GM13976 (cell line): Measurements from ENCODE around the gene KLF16.

ENCODE experiments used
- DNase-seq: peaks from one replicate; pipeline ENCODE4 v3.0.0; 2012; ENCODE audit warnings: low spot score
- in situ Hi-C: fragments of 300-500 bp; cut with MboI; formaldehyde crosslinking; loops from one replicate; pipeline ENCODE4 v1.12.0; 2022; ENCODE audit warnings: low sequenced_read_pairs, mixed read lengths, inconsistent platforms; ENCODE audit not compliant: unreplicated experiment
- TF ChIP-seq, protein P1 (sequence below): IDR thresholded peaks from 2 replicates; pipeline ENCODE4 v1.5.1; 2012; ENCODE audit warnings: borderline replicate concordance, mild to moderate bottlenecking; ENCODE audit not compliant: insufficient read depth; ENCODE audit errors: extremely low read depth, missing control alignments, control extremely low read depth

KLF16 gene

DNA sequence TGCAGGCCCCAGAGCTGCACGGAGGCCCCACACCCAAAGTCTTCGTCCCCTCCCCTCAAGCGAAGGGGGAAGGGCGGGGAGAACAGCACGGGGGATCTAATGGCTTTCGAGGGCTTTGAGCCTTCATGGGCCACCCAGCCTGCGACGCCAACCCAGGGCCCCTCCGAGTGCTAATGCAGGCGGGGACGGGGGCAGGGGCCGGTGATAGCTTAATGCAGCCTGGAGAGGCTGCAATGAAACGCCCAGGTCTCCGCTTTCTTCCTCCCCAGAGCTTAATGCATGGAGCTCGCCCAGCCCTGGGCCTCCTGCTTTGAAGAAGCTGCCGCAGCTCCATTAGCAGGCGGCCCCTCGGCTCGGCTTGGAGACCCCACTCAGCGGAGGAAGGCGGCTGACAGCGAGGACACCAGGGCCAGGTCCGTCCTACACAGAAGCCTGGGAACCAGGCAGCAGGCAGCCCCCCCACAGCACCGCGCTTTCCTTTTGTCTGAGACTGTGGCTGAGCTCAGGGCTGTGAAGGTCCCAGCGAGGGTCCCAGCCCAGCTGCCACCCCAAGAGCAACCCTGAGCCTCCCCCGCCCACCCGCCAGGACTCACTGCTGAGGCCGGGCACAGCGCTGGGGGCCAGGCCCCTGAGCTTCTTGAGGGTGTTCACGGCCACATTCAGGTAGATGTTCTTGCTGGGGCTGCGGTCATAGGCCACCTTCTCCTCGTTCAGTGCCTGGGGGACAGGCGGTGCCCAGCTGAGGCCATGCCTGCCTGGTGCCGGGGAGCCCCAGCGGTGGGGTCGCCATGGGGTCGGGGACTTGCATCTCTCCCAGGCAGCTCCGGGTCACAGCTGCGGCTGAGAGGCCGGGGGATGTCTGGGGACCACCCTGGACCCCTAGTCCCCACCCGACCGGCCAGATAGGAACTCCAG, 43.8 kb downstream of the KLF16 start:
- TF ChIP-seq, protein P1, sequence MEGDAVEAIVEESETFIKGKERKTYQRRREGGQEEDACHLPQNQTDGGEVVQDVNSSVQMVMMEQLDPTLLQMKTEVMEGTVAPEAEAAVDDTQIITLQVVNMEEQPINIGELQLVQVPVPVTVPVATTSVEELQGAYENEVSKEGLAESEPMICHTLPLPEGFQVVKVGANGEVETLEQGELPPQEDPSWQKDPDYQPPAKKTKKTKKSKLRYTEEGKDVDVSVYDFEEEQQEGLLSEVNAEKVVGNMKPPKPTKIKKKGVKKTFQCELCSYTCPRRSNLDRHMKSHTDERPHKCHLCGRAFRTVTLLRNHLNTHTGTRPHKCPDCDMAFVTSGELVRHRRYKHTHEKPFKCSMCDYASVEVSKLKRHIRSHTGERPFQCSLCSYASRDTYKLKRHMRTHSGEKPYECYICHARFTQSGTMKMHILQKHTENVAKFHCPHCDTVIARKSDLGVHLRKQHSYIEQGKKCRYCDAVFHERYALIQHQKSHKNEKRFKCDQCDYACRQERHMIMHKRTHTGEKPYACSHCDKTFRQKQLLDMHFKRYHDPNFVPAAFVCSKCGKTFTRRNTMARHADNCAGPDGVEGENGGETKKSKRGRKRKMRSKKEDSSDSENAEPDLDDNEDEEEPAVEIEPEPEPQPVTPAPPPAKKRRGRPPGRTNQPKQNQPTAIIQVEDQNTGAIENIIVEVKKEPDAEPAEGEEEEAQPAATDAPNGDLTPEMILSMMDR: no peak
- DNase-seq: no peak
- in situ Hi-C loops: no loop called here

DNA sequence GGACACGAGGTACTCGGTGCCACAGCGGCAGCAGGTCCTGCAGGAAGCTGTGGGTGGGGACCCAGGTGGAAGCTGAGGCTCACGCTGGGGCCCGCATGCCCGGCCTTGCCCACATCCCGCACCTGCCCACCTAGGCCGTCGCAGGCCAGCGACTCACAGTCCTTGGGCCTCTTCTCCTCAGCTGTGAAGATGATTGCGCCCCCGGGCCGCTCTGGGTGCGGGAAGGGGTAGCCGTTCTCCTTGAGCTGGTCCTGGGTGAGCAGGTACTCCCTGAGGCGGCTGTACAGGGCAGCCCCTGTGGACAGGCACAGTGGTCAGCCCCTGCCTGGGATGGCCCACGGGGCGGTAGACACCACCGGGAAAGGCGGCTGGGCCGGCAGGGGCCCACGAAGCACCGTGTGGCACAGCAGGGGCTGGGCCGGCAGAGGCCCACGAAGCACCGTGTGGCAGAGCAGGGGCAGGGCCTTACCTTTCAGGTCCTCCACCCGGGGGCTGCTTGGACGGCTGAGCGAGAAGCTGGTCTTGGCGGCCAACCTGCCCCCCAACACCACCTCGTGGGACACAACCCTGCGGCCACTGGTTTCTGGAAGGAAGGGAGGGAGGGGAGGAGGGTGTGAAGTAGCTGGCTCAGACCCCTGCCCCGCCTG, 44.7 kb downstream of the KLF16 start:
- TF ChIP-seq, protein P1: no peak
- no peak for DNase-seq
- in situ Hi-C loops: no loop called here

DNA sequence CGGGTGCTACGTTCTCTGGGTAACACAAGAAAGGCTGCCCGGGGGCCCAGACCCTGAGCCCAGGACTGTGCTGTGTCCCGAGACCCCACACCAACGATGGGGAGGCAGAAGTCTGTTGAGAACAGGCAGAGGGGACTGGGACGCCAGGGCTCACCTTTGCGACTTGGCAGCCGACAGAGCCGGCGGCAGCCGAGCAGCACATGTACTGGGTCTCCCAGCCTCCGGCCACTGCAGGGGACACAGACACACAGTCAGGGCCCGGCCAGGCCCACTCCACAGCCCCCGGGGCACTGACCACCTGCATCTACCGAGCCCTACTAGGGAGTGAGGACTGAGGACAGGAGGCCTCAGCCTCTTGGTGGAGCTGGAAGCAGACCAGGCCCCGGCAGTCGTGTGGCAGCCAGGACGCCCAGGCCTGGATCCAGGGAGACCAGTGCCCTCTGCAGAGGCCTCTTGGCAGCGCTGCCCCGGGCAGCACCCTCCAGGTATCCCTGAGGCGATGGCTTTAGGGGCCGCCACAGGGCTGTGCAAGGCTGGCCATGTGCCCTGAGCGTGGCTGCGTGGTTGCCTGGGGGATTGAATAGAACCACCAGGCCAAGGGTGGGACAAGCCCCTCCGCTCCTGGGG, 45.7 kb downstream of the KLF16 start:
- in situ Hi-C loops: no loop called here
- TF ChIP-seq, protein P1: no peak
- no peak for DNase-seq

DNA sequence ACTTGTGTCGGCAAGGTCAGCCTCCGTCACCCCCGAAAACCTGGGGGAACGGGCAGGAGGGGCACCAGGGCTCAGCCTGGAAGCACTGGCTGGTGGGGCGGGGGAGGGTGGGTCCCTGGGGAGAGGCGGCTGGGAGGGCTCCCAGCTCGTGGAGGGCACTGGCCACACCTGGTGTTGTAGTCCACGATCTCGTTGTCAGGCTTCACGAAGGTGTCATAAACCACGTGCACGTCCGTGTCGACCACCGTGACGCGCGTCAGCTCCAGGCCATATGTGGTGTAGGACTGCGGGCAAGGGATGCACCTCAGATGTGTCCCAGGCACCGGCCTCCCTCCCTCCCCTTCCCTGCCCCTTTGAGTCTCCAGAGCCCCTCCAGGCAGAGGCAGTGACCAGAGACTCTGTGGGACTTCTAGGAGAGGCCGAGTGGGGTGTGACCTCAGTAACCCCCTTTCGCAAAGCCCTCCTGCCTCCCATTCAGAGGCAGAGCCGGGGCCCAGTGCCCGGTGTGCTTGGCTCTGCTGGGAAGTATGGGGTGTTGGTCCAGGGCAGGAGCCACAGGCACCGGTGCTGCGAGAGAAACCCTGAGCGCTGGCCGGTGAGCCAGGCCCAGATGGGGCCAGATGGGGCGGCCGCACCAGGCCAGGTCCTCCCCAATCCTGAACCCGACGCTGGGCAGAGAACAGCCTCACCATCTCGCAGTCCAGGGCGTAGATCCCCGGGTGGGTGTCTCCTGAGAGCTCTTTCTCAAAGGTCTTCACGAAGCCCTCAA, 46.7 kb downstream of the KLF16 start:
- TF ChIP-seq, protein P1: no peak
- in situ Hi-C loops: no loop called here
- no peak for DNase-seq

DNA sequence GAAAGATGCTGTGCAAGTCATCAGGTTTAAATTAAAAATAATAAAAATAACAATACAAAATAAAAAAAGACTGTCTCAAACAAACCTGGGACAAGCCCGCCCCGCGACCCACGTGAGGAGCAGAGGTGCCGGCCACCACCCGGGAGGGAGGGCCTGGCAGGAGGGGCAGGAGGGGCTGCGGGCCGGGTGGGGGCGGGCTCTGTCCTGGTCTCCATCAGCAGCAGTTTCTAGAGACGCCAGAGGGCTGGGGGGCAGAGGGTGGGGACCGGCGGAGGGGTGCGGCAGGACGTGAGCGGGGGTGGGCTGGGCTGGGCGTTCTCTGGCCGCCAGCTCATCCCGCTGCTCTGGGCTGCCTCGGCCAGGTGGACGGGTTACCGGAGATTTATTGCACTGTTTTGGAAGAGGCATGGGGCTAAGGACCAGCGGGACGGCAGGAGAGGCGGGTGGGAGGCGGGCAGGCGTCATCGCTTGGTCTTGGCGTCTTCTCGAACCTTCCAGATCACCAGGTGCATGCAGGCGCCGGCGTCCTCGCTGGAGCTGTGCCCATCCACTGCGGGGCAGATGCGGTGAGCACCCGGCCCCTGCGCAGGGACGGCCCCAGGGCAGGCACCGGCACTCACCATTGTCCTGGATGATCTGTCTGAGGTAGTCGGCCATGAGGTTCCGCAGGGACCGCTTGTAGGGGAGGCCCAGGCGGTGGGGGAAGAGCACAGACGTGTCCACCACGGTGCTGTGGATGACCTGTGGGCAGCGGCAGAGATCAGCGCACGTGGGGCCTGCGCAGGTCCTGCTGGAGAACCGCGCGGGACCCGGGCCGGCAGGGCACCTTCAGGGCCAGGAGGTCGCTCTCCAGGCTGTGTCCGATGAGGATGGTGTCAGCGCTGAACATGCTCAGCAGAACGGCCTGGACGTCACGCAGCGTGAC, 47.5 kb downstream of the KLF16 start:
- in situ Hi-C loops: no loop called here
- DNase-seq: no peak
- TF ChIP-seq, protein P1: no peak
